SKM-1 (cell line): ENCODE data around the gene STOML1.

ENCODE experiments used
- DNase-seq: peaks from one replicate; lab custom pipeline; 2025; ENCODE audit not compliant: unreplicated experiment; lab: John Stamatoyannopoulos, UW

STOML1 gene

DNA sequence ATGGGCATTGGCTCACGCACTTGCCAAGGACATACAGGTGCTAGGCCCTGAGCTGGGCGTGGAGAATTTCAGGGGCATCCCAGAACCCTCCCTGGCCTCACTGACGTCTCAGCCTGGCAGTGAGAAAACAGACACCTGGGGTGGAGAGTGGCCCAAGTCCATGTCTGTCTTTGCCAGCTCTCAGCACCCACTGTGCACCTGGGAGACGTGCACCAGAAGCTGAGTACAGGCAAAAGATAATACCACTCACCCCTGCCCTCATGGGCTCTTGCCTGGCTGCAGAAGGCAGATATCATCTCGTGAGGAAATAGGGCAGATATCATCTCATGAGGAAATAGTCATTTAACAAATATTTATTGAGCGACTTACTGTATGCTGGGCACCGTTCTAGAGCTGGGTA is 57.8 kb downstream of the STOML1 start:
- no peak for DNase-seq

DNA sequence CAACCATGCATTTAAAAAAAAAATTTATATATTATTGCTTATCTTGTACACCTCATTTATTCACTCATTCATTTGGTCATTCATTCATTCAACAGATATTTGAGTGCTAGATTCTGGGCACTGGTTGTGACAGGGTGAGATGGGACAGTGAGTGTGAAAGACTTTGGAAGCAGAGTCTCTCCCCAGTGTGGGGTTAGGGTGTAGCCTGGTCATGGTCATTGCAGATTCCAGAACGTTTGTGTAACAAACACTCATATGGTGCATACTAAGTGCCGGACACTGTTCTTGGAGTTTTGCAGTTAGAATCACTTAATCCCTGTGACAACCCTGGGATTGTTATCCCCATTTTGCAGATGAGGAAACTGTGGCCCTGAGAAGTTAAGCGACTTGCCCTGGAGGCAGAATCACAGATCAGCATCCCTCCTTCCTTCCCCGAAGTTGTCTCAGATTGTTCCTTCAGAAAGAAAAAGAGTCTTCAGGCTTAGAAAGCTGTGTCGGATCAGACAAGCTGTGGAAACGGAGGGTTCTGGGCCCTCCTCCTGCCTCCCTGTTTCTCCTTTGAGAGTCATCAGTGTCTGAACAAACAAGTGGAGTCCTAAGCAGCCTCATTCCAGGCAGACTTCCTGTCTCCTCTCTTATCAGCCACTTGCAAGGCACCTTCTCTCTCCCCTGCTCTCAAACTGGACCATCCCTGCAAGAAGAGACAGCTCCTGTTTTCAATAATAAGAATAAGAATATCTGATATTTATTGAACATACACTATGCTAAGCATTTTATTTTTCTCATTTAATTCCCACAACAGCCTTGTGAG is 59.5 kb downstream of the STOML1 start:
- no peak for DNase-seq

DNA sequence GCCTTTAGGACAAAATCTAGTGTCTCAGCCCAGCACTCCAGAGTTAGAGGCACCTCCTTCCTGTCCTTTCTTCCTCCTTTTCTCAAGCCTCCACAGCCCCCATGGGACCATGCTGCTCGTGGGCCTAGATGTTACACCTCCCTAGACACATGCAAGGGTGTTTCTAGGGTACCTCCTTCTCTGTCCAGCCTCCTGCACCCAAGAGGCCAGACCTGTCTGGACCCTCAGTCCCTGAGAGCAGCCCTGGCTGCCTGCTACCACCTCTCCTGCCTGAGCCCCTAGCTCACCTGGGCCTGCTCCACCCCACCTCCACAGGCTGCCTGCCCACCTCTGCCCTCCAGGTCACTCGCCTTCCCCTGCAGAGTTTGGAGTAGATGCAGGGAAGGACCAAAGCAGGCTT is 60.7 kb downstream of the STOML1 start:
- DNase-seq: no peak

- DNase-seq: no peak
These were observed 61.3 kb downstream of the STOML1 start for GRCh38 chr15:73930790-73931281.

GRCh38 chr15:73930371-73930770 is 61.7 kb downstream of the STOML1 start:
- DNase-seq: no peak

DNA sequence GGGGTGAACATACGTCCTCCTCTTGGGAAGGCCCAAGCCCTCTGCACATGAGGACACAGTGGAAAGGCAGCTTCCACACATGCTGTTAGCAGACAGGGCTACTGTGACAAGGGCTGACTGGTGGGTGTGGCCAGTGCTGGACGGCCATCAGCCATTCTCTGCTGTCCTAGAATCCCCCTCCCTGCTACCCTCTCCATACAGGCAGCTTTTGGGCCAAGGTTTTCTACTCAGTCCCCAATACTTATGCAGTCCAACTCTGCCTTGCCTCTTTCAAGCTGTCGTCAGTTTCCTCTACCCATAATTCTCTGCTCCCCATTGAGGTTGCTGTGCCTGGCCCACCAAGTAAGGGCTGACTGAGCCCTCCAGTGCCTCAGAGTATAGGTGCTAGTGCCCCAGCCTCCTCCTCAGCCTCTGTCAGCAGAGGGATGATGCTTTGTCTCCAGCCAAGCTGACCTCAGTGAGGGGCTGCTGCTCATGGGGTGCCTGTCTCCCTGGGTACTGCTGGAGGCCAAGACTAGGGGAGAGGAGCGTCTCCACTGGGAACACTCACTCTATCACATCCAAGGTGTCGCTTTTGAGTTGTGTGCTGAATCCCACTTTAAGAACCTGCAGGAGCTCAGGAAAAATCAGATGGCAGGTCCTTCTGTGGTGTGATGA is 63.0 kb downstream of the STOML1 start:
- no peak for DNase-seq
